GM12878 (cell line): Measurements from ENCODE around the gene CXCL17. TPM values are rescaled to one million over a fixed set of nuclear protein-coding genes. Genes with fewer than 3 reads are reported as not detected.

Experiments
- ATAC-seq: fragments of 200-7000 bp; cut with Tn5 transposase; 3 replicates; pipeline ENCODE4 v1.9.1; 2020; ENCODE audit warnings: mild to moderate bottlenecking, moderate library complexity
- BruUV-seq: library from RNA; stranded (reverse); fragments of 400-500 nt; replicated peaks from 2 replicates; lab custom pipeline; 2021; lab: Mats Ljungman, UMichigan
- CTCF ChIA-PET: fragments of 300-600 bp; sonication (Branson Sonifier 250); formaldehyde crosslinking; extraction: SDS; loops from one replicate; lab custom pipeline; 2021; ENCODE audit warnings: inconsistent platforms; lab: Yijun Ruan, JAX
- POLR2A ChIA-PET: fragments of 350-600 bp; formaldehyde crosslinking; extraction: SDS; loops from one replicate; lab custom pipeline; 2021; ENCODE audit warnings: inconsistent platforms; lab: Charles Lee
- RAD21 ChIA-PET: fragments of 300-600 bp; sonication (Branson Sonifier 250); formaldehyde crosslinking; loops from one replicate; lab custom pipeline; 2023; ENCODE audit warnings: antibody characterized with exemption; ENCODE audit not compliant: unreplicated experiment; lab: Charles Lee
- SMC1A ChIA-PET: fragments of 300-600 bp; sonication (Branson Sonifier 250); formaldehyde crosslinking; loops from one replicate; lab custom pipeline; 2023; ENCODE audit not compliant: unreplicated experiment, uncharacterized antibody; lab: Charles Lee
- DNase-seq: peaks from one replicate; pipeline ENCODE4 v3.0.0-alpha.2; 2011; ENCODE audit warnings: low read depth, low spot score
- FAIRE-seq: peaks from 3 replicates; lab custom pipeline; 2011; peaks lifted over from hg19 to GRCh38; lab: Jason Lieb, UNC
- H2AFZ ChIP-seq: 2 replicates; pipeline ENCODE4 v1.6.0; 2011; ENCODE audit warnings: low read depth, low read length, control low read depth; ENCODE audit not compliant: control insufficient read depth
- H3K27ac ChIP-seq: 2 replicates; pipeline ENCODE4 v1.5.1; 2011; ENCODE audit warnings: control low read depth; ENCODE audit not compliant: control insufficient read depth, insufficient read depth
- H3K27me3 ChIP-seq, 2 experiments: replicated peaks in 1 of 2; 2 replicates each; pipeline versions ENCODE4 v1.6.0 to v1.6.1; 2011; ENCODE audit warnings: low read length in 1 of 2; ENCODE audit not compliant: control insufficient read depth in 2 of 2, insufficient read depth in 2 of 2
- H3K36me3 ChIP-seq, 2 experiments: 2 replicates each; pipeline ENCODE4 v1.5.1; 2011; ENCODE audit warnings: low read length in 1 of 2; ENCODE audit not compliant: control insufficient read depth in 2 of 2, insufficient read depth in 2 of 2
- H3K4me1 ChIP-seq: 2 replicates; pipeline ENCODE4 v1.6.1; 2011; ENCODE audit warnings: mild to moderate bottlenecking, low read length, moderate library complexity, mixed read lengths; ENCODE audit not compliant: control insufficient read depth, insufficient read depth
- H3K4me2 ChIP-seq: 2 replicates; pipeline ENCODE4 v1.6.0; 2011; ENCODE audit warnings: control low read depth; ENCODE audit not compliant: control insufficient read depth, insufficient read depth
- H3K4me3 ChIP-seq: fragments of 200-600 bp; sonication (generic); 2 replicates; pipeline ENCODE4 v1.5.1; 2016
- H3K79me2 ChIP-seq: 2 replicates; pipeline ENCODE4 v1.6.0; 2011; ENCODE audit warnings: low read length; ENCODE audit not compliant: control insufficient read depth, insufficient read depth
- H3K9ac ChIP-seq: 2 replicates; pipeline ENCODE4 v1.8.0; 2011; ENCODE audit warnings: low read length, control low read depth, mixed read lengths; ENCODE audit not compliant: control insufficient read depth, insufficient read depth
- H3K9me3 ChIP-seq: replicated peaks from 3 replicates; pipeline ENCODE4 v1.5.1; 2011; ENCODE audit warnings: mild to moderate bottlenecking, low read length; ENCODE audit not compliant: control insufficient read depth, insufficient read depth
- H4K20me1 ChIP-seq: 2 replicates; pipeline ENCODE4 v1.6.0; 2011; ENCODE audit not compliant: control insufficient read depth, insufficient read depth
- BCLAF1 ChIP-seq: fragments of 450-650 bp; IDR thresholded peaks from 2 replicates; pipeline ENCODE4 v1.6.1; 2017; ENCODE audit warnings: antibody characterized with exemption, mild to moderate bottlenecking, moderate library complexity
- BHLHE40 ChIP-seq, 2 experiments: fragments of 450-650 bp in 1 of 2; IDR thresholded peaks; 2 replicates each; pipeline ENCODE4 v1.6.1; 2011 to 2017; ENCODE audit warnings: low read depth in 2 of 2, borderline replicate concordance in 1 of 2, improper control_type of control experiment in 1 of 2, low read length in 1 of 2, mild to moderate bottlenecking in 1 of 2
- CHD4 ChIP-seq: fragments of 200-600 bp; sonication (generic); IDR thresholded peaks from 2 replicates; pipeline ENCODE4 v1.6.1; 2016; ENCODE audit warnings: mild to moderate bottlenecking
- CREM ChIP-seq: IDR thresholded peaks from 2 replicates; pipeline ENCODE4 v1.6.1; 2014; ENCODE audit warnings: antibody characterized with exemption, low read depth
- E2F4 ChIP-seq: IDR thresholded peaks from 2 replicates; pipeline ENCODE4 v1.6.1; 2012; ENCODE audit warnings: low read depth, low read length, improper control_type of control experiment
- EP300 ChIP-seq, 2 experiments: fragments of 150-350 bp in 1 of 2; IDR thresholded peaks; 2 replicates each; pipeline ENCODE4 v1.6.1; 2011 to 2012; ENCODE audit warnings: low read depth in 2 of 2, low read length in 2 of 2, borderline replicate concordance in 1 of 2, improper control_type of control experiment in 1 of 2, inconsistent platforms in 1 of 2; ENCODE audit not compliant: control insufficient read depth in 1 of 2
- GATAD2B ChIP-seq: fragments of 450-650 bp; conservative IDR thresholded peaks from 2 replicates; pipeline ENCODE4 v1.6.1; 2017; ENCODE audit warnings: low read depth, mild to moderate bottlenecking, moderate library complexity
- HSF1 ChIP-seq: fragments of 150-350 bp; IDR thresholded peaks from 2 replicates; pipeline ENCODE4 v1.6.1; 2014; ENCODE audit warnings: mild to moderate bottlenecking, low read depth, low read length
- KAT2A ChIP-seq: conservative IDR thresholded peaks from 2 replicates; pipeline ENCODE4 v1.6.1; 2011; ENCODE audit warnings: low read depth, low read length; ENCODE audit not compliant: control insufficient read depth
- PRDM15 ChIP-seq: fragments of 450-650 bp; formaldehyde crosslinking; IDR thresholded peaks from 2 replicates; pipeline ENCODE4 v1.4.0; 2020; ENCODE audit warnings: mild to moderate bottlenecking, moderate library complexity
- RCOR1 ChIP-seq: conservative IDR thresholded peaks from 2 replicates; pipeline ENCODE4 v1.6.1; 2012; ENCODE audit warnings: low read depth, low read length, improper control_type of control experiment
- ZNF384 ChIP-seq: IDR thresholded peaks from 2 replicates; pipeline ENCODE4 v1.6.1; 2012; ENCODE audit warnings: low read depth, mild to moderate bottlenecking, low read length, improper control_type of control experiment, borderline replicate concordance
- WGBS: methylation state at CpG from one replicate; pipeline ENCODE4 v1.1.6; 2016; ENCODE audit warnings: low lambda C conversion rate; ENCODE audit not compliant: insufficient replicate concordance, insufficient coverage; ENCODE audit errors: missing lambda C conversion rate; 5-methylcytosine and 5-hydroxymethylcytosine counted together
- in situ Hi-C: fragments of 300-500 bp; cut with MboI; formaldehyde crosslinking; loops from 9 replicates; pipeline ENCODE4 v1.14.3; 2018; ENCODE audit warnings: mixed read lengths
- intact Hi-C: fragments of 100-400 bp; cut with micrococcal nuclease; formaldehyde crosslinking; loops from one replicate; pipeline ENCODE4 v1.14.2; 2022; ENCODE audit not compliant: unreplicated experiment
- polyA plus RNA-seq, 11 experiments: library from polyadenylated mRNA; depleted of rRNA in 4 of 11; unstranded in 6 of 11; stranded (reverse) in 5 of 11; fragments of >200 nt; fragmentation: Nextera tagmentation in 4 of 11; fragmentation: Illumina TruSeq in 1 of 11; extraction: Ambion mirVana in 4 of 11; extraction: Trizol in 1 of 11; gene quantifications; 1 replicate in 1 of 11; 2 replicates in 10 of 11; pipeline versions ENCODE4 v1.2.1 to v1.2.3, GENCODE V29; 2011 to 2016; ENCODE audit warnings: inconsistent platforms in 2 of 11, missing spikeins in 2 of 11, low read depth in 1 of 11
- total RNA-seq, 4 experiments: library from RNA; depleted of rRNA in 3 of 4; stranded (reverse); fragments of >200 nt in 3 of 4; fragmentation: Illumina TruSeq in 1 of 4; extraction: Trizol in 1 of 4; gene quantifications; 2 replicates each; pipeline versions ENCODE4 v1.2.1 to v1.2.3, GENCODE V29; 2013 to 2021

CXCL17 gene
- total and polyA plus RNA-seq, 10 of the 15 experiments (the other 5 are each of a cell fraction or from before 2014, with no cell fraction given), result 0.13 to 0.24 (median 0.15) TPM; not detected in 7

- Histone ChIP-seq H3K36me3 (no peaks in the 10 kb centered on the region), H4K20me1 (no peaks in the 10 kb centered on the region), H3K4me3 (no peak overlapping the region), H3K4me2 (no peak overlapping the region), H3K9me3 (no peaks in the 10 kb centered on the region), H3K9ac (no peak overlapping the region), H2AFZ (no peak overlapping the region), H3K27me3 (no peaks in the 10 kb centered on the region), H3K27ac (no peak overlapping the region), H3K4me1 (no peaks in the 10 kb centered on the region), H3K79me2 (no peaks in the 10 kb centered on the region)
- ChIA-PET RAD21 (no interaction called here), CTCF (interaction anchor here (1.6 to 2.4 kb wide), 3 partner anchors 13 to 50 kb away, joined by 6 to 8 read pairs (median 6); no protein-coding TSS in a partner anchor), POLR2A (interaction anchor here (0.6 to 0.7 kb wide), 2 partner anchors 13 to 38 kb away, joined by 8 to 9 read pairs; no protein-coding TSS in a partner anchor), SMC1A (no interaction called here)
- 66% methylated on average over 9 of the region's 9 CpGs for WGBS
- intact Hi-C loops, result no loop called here
- ATAC-seq (no peak), DNase-seq (no peak), FAIRE-seq (no peak)
- BruUV-seq, result no TSS peak
- in situ Hi-C loops, result no loop called here
- TF ChIP-seq CREM (no peak), ZNF384 (no peak), HSF1 (no peak), BHLHE40 (IDR thresholded peaks at IDR 0.05; ENCODE audit: borderline replicate concordance in 1 of 2, low read depth in 2 of 2, low read length in 1 of 2) (no peak), CHD4 (no peak), EP300 (IDR thresholded peaks at IDR 0.05; ENCODE audit: borderline replicate concordance in 1 of 2, control insufficient read depth in 1 of 2, low read depth in 2 of 2, low read length in 2 of 2) (no peak), RCOR1 (no peak), PRDM15 (CRISPR knock-in tag) (no peak), GATAD2B (no peak), BCLAF1 (no peak), E2F4 (no peak), KAT2A (no peak)
Measured at GRCh38 chr19:42479736-42480135, 37.0 kb upstream of the CXCL17 start.
